ENCODE measurements around the gene SPATS2L.

The SPATS2L gene

DNA sequence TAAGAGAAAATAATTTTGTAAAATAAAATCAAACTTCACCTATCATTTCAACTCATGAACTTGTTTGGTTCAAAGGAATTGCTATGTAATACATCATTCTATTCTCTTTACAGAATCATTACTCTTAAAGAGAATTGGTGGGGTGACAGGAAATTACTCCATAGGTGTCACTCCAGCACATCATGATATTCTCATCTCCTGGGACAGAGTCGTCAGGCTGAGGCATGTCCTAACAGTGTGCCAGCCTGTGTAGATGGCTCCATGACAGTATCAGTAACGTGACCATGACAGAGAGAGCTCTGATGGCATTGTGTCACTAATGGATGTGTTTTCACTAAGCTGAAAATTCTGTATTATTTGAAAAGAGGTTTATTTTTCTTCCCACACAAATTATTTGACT, 13.9 kb downstream of the SPATS2L start:
- H3K9me3 Mint-ChIP-seq, result no peaks in the 10 kb centered on the region
- no peaks in the 10 kb centered on the region for H3K27me3 Mint-ChIP-seq
- no peak overlapping the region for H3K27ac Mint-ChIP-seq
- ATAC-seq (no peak), DNase-seq (no peak)
- peaks cover 14% of the 10 kb centered on the region for H3K4me1 Mint-ChIP-seq
- H3K4me3 Mint-ChIP-seq, result no peak overlapping the region
- no peaks in the 10 kb centered on the region for H3K36me3 Mint-ChIP-seq (ENCODE audit: low read depth)

DNA sequence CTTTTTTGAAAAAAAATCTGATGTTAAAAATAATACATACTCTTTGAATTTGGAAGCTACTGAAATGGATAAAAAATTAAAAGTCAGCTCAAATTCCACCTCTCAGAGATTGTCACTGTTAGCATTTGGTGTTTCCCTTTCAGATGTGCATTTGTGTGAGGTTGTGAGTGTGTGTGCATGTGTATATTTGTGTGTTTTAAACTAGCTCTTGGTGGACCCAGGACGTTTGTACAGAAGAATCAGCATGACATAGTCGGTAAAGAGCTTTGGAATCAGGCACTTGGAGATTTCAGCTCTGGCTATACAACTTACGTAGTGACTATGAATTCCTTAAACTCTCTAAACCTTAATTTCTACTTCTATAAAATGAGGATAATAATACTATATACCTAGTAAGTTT, 14.5 kb downstream of the SPATS2L start:
- Mint-ChIP-seq H3K36me3 (ENCODE audit: low read depth) (no peaks in the 10 kb centered on the region), H3K27ac (no peak overlapping the region), H3K4me3 (no peak overlapping the region), H3K9me3 (no peaks in the 10 kb centered on the region), H3K4me1 (peaks cover 14% of the 10 kb centered on the region), H3K27me3 (no peaks in the 10 kb centered on the region)
- ATAC-seq (no peak), DNase-seq (no peak)

DNA sequence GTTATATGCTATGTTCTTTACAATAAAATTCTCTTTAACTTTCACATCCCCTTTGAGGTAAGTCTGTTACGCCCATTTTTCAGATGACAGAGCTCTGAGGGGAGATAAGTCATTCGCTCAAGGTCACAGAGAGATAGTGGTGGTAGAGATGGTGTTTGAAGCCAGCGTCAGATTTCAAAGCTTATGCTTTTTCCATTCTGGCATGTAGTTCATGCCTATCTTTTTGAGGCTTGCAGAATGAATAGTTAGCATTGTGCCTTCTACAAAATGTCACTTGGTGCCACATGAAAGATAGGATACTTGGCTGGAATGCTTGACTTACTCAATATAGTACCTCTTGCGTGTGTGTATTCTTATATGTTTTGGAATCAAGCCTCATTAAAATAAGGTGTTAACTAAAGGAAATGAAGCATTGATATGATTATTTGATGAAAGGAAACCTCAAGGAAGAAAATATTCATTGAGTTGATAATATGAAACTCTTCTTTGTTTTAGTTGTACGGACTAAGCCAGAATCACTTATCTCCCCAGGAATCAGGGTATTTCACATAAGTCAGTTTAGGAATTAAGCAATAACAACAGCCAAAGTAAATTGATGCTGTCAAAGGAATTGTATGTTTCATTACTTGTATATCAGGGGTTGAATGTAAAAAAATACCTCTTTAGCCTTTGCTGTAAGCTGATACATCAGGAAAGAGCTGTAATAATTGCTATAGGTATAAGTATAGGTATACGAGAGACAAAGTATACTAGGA, 15.5 kb downstream of the SPATS2L start:
- Mint-ChIP-seq H3K9me3 (no peaks in the 10 kb centered on the region), H3K4me1 (peaks cover 12% of the 10 kb centered on the region), H3K4me3 (no peak overlapping the region), H3K27me3 (no peaks in the 10 kb centered on the region), H3K36me3 (ENCODE audit: low read depth) (no peaks in the 10 kb centered on the region), H3K27ac (no peak overlapping the region)
- no peak for ATAC-seq
- DNase-seq, result no peak

DNA sequence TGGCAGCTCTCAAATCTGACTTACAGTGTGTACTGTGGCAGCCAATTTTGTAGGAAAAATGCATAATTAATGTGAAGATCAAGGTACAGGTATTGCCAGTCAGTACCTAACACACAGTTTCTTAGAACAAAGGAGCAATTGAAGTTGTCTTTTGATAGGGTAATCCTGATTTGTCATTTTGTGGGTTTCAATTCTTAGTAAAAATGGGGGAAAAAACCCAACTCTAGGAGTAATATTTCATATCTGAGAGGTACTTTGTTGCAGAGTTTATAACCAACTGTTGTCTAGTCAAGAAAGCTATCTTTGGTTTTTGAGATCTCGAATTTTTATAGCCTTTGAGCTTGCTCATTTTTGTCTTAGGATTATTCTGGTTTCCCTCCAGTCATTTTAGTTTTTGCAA, 16.1 kb downstream of the SPATS2L start:
- DNase-seq (no peak), ATAC-seq (no peak)
- no peak overlapping the region for H3K27ac Mint-ChIP-seq
- no peaks in the 10 kb centered on the region for H3K36me3 Mint-ChIP-seq (ENCODE audit: low read depth)
- peaks cover 12% of the 10 kb centered on the region for H3K4me1 Mint-ChIP-seq
- H3K27me3 Mint-ChIP-seq, result no peaks in the 10 kb centered on the region
- no peaks in the 10 kb centered on the region for H3K9me3 Mint-ChIP-seq
- H3K4me3 Mint-ChIP-seq, result no peak overlapping the region

DNA sequence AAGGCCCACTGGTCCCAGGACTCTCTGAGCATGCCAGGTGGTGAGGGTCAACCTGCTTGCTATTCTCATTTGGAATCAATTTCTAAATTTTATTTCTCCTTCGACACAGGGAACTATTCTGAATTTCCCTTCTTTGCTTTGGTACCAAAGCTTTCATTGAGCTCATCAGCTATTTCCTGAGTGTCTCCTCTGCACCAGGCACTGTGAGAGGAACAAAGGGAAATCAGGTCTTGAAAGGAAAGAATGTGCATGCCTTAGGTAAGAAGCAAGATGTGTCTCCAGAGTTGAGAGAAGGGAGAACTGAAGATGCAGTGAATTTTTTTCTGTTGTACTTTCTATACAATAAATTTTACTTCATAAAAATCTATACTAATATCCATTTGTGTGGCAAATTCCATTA, 17.9 kb downstream of the SPATS2L start:
- no peak for ATAC-seq
- Mint-ChIP-seq H3K4me3 (no peak overlapping the region), H3K27me3 (no peaks in the 10 kb centered on the region), H3K4me1 (peaks cover 12% of the 10 kb centered on the region), H3K27ac (no peak overlapping the region), H3K9me3 (no peaks in the 10 kb centered on the region), H3K36me3 (ENCODE audit: low read depth) (no peaks in the 10 kb centered on the region)
- no peak for DNase-seq

DNA sequence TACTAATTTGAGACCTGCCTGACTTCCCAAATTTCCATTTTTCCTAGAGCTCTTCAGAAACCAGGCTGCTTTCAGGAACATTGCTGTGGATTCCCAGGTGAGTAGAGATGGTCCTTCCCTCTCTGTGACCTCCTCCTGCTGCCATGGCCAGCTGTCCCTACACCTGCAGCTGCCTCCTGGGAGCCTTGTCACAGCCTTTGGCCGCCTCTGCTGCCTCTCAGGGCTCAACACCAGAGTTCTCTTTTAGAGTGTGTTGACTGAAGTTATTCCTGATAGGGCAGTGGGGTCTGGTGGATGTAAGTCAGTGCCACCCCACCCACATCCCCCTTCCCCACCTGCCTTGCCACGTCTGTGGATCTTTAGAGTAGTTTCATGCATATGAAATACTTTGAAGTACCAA, 22.9 kb downstream of the SPATS2L start:
- no peak for ATAC-seq
- no peaks in the 10 kb centered on the region for H3K36me3 Mint-ChIP-seq (ENCODE audit: low read depth)
- H3K4me3 Mint-ChIP-seq, result no peak overlapping the region
- H3K4me1 Mint-ChIP-seq, result no peaks in the 10 kb centered on the region
- no peak for DNase-seq
- H3K27me3 Mint-ChIP-seq, result no peaks in the 10 kb centered on the region
- H3K9me3 Mint-ChIP-seq, result no peaks in the 10 kb centered on the region
- no peak overlapping the region for H3K27ac Mint-ChIP-seq

DNA sequence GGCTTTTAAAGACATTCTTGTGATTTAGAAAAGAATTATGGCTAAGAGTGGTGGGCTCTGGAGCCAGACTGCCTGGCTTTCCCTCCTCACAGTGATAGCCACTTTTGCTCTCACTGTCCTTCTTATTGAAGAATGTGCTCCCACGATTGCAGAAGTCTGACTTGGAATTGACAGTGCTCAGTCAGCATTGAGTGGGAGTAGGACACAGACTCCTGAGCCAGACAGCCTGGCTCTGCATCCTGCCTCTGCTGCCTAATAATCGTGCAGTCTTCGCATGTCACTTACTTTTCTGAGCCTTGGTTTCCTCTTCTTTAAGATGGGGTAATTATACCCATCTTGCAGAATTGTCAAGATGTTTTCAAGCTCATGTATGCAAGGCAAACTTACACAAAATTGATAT, 23.3 kb downstream of the SPATS2L start:
- ATAC-seq (no peak), DNase-seq (no peak)
- no peak overlapping the region for H3K4me3 Mint-ChIP-seq
- H3K27me3 Mint-ChIP-seq, result no peaks in the 10 kb centered on the region
- H3K36me3 Mint-ChIP-seq (ENCODE audit: low read depth), result no peaks in the 10 kb centered on the region
- no peaks in the 10 kb centered on the region for H3K9me3 Mint-ChIP-seq
- H3K4me1 Mint-ChIP-seq, result no peaks in the 10 kb centered on the region
- H3K27ac Mint-ChIP-seq, result no peak overlapping the region

DNA sequence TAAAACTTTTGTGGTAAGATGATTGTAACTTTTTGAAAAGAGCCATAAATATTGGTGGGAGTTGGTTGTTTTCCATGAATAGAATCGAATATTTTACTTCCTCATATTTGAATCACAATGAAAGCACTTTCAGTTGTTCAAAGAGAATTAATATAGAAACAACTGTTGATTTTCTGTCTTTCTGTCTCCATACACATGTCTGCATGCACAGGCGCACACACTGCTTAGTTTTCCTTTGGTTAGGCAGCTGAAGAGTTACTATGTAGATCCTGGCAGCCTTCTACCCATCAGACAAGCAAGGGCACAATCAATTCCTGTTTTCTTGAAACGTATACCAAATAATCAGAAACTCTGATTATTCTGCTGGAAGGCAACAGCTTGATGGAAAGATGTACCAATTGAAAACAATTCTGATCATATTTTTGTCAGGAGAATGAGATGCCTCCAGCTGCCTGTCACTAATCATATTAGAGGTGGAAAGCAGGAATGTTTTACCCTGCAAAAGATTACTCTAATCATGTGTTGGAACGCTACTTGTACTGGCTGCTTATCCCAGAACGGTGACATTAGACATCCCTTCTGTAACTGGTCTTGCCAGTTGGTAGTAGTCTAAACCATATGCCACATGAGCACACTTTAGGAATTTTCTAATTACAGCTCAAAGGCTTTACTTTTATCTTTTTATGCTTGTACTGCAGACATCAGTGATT, 24.0 kb downstream of the SPATS2L start:
- H3K4me1 Mint-ChIP-seq, result no peaks in the 10 kb centered on the region
- H3K36me3 Mint-ChIP-seq (ENCODE audit: low read depth), result no peaks in the 10 kb centered on the region
- DNase-seq (no peak), ATAC-seq (no peak)
- H3K27ac Mint-ChIP-seq, result no peak overlapping the region
- no peaks in the 10 kb centered on the region for H3K27me3 Mint-ChIP-seq
- H3K4me3 Mint-ChIP-seq, result no peak overlapping the region
- no peaks in the 10 kb centered on the region for H3K9me3 Mint-ChIP-seq

DNA sequence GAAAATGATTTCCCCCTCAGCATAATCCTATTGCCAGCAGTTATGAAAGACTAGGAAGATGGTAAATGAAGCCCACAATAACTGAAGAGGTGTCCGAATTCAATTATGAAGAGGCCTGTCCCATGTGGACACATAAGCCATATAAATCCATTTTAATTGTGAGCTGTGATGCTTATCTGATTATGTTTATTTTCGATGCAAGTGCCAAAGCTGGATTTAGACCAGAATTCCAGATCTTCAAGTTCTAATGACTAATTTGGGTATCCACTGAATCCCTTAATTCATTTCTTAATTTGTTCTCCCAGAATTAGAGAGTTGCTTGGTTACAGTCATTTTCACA, 24.5 kb downstream of the SPATS2L start:
- no peak overlapping the region for H3K27ac Mint-ChIP-seq
- no peaks in the 10 kb centered on the region for H3K4me1 Mint-ChIP-seq
- H3K27me3 Mint-ChIP-seq, result no peaks in the 10 kb centered on the region
- H3K36me3 Mint-ChIP-seq (ENCODE audit: low read depth), result no peaks in the 10 kb centered on the region
- no peak for ATAC-seq
- no peaks in the 10 kb centered on the region for H3K9me3 Mint-ChIP-seq
- H3K4me3 Mint-ChIP-seq, result no peak overlapping the region
- DNase-seq, result no peak

DNA sequence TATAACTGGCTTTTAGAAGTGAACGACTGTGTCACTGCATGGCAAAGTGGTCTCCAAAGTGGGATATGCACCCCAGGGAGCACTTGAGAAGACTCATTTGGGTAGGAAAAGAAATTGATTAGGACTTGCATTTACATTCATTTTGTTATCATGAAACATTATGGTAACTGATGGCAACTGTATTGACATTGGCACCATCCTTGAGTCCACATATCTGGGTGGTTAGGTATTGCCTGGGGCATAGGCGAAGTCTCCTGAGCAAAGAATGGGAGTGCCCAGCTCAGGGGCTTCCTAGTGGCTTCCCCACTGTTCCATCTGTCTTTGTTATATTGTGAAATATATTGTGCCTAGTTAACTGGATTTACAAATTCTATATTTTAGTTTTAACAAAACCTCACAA, 29.2 kb downstream of the SPATS2L start:
- Mint-ChIP-seq H3K4me1 (no peaks in the 10 kb centered on the region), H3K27ac (no peak overlapping the region), H3K27me3 (no peaks in the 10 kb centered on the region), H3K4me3 (no peak overlapping the region), H3K36me3 (ENCODE audit: low read depth) (no peaks in the 10 kb centered on the region), H3K9me3 (no peaks in the 10 kb centered on the region)
- no peak for DNase-seq
- ATAC-seq, result no peak

DNA sequence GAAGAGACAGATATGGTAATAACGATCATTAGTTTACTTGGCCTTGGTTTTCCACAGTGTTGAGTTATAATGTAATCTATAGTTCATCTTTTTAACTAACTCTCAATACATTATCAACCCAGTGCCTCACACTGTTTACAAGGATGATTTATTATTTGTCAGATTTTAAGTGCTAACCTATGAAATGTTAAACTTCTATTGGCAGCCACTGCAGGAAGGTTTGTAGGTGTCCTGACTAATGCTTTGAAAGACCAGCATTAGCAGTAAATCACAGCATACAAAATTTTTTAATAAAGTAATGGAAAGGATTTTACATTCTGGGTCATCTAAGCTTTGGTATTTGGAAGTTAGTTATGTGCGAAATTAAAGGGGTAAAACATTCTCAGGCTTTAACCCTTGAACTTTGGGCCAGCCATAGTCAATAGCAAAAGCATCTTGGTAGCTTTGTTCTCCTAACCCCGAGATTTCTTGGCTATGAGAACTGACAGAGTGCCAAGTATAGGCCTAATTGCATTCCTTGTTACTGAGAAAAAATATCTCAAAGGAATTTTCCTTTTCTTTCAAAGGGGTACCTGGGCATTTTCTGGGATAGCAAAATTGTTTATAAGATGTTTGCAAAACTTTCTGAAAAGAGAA, 30.6 kb downstream of the SPATS2L start:
- DNase-seq (no peak), ATAC-seq (no peak)
- Mint-ChIP-seq H3K27me3 (no peaks in the 10 kb centered on the region), H3K4me1 (no peaks in the 10 kb centered on the region), H3K4me3 (no peak overlapping the region), H3K9me3 (no peaks in the 10 kb centered on the region), H3K36me3 (ENCODE audit: low read depth) (no peaks in the 10 kb centered on the region), H3K27ac (no peak overlapping the region)

DNA sequence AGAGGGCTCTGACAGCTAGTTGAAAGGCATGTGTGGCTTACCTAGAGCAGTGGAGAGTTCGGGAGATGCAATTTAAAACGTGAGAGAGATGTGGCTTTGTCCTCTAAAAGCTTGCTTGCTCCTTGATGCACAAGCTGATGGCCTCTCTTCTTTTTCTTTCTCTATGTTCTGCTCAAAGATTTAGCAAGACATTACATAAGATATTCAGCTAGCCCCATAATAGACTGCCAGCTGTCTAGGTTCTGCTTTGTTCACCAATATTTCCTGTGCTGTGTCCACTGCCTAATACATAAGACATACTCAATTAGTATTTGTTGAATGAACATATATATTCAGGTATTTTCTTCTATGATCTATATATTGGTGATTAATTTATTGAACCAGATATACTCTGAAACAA, 31.1 kb downstream of the SPATS2L start:
- H3K4me3 Mint-ChIP-seq, result no peak overlapping the region
- no peaks in the 10 kb centered on the region for H3K36me3 Mint-ChIP-seq (ENCODE audit: low read depth)
- DNase-seq (no peak), ATAC-seq (no peak)
- H3K9me3 Mint-ChIP-seq, result no peaks in the 10 kb centered on the region
- no peaks in the 10 kb centered on the region for H3K4me1 Mint-ChIP-seq
- no peak overlapping the region for H3K27ac Mint-ChIP-seq
- H3K27me3 Mint-ChIP-seq, result no peaks in the 10 kb centered on the region

DNA sequence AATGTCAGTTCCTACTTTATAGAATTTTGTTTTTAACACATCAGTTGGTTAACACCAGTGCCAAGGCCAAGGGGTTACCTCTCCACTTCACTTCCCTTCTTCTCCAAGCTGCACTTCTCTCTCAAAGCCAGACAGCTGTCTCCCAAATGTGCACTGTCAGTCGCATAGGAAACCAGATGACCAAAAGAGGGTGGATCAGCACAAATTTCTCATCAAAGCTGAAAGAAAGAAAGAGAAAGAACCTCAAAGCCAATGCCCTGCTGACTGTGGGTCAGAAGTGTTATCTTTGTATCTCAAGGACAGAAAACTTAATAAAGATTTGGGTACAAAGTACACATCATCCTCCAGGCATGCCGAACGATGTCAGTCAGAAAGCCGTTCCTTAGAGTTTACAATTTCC, 32.2 kb downstream of the SPATS2L start:
- no peaks in the 10 kb centered on the region for H3K27me3 Mint-ChIP-seq
- ATAC-seq, result no peak
- H3K4me1 Mint-ChIP-seq, result no peaks in the 10 kb centered on the region
- no peak for DNase-seq
- H3K27ac Mint-ChIP-seq, result no peak overlapping the region
- H3K36me3 Mint-ChIP-seq (ENCODE audit: low read depth), result no peaks in the 10 kb centered on the region
- no peak overlapping the region for H3K4me3 Mint-ChIP-seq
- no peaks in the 10 kb centered on the region for H3K9me3 Mint-ChIP-seq

DNA sequence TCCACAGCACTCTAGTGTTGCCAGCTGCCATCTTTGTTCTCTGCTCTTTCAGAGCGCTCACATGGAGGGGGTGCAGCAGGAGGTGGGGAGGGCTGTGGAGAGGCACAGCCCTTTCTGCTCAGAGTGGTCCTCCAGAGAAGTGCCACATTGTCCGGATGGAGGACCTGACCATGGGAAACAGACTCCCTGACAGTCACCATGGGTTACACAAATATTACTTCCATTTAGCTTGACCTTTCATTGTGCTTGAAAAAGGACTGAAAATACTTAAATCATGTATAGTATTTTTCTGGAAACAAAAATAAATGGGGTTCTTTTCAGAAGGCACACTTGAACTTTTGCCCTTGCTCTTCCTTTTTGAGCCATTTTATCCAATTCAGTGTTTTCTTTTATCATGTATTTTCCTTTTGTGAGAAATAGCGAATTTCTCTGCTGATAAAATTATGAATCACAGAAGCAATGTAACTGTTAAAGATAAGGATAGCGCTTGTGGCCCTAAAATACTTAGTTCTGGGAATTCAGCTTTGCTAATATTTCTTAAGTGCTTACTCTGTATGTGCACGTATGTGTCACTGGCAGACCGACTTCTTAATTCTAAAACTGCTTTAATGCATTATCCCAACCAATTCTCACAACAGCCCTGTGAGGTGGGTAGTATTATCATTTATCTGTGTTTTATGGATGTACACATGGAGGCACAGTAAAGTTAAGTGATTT, 34.2 kb downstream of the SPATS2L start:
- no peaks in the 10 kb centered on the region for H3K36me3 Mint-ChIP-seq (ENCODE audit: low read depth)
- no peak for ATAC-seq
- H3K27ac Mint-ChIP-seq, result no peak overlapping the region
- H3K4me3 Mint-ChIP-seq, result no peak overlapping the region
- no peak for DNase-seq
- H3K27me3 Mint-ChIP-seq, result no peaks in the 10 kb centered on the region
- no peaks in the 10 kb centered on the region for H3K4me1 Mint-ChIP-seq
- H3K9me3 Mint-ChIP-seq, result no peaks in the 10 kb centered on the region

DNA sequence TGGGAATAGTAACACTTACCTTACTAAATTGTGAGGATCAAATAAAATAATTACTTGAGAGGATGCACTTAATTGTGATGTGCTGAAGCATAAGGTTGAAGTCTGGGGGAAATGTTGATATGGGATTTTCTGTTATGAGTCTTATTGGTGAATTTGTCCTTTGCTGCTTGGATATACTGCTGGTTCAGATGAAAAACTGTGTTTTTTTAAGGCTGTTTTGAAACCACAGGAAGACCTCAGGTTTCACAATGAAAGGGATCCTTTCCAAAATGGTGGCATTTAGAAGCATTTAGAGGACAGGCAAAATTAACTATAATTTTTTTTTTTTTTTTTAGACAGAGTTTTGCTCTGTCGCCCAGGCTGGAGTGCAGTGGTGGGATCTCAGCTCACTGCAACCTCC, 34.9 kb downstream of the SPATS2L start:
- ATAC-seq, result no peak

More for the DNA sequence above, 34.9 kb downstream of the SPATS2L start:
- no peak for DNase-seq
- Mint-ChIP-seq H3K27ac (no peak overlapping the region), H3K36me3 (ENCODE audit: low read depth) (no peaks in the 10 kb centered on the region), H3K9me3 (no peaks in the 10 kb centered on the region), H3K4me1 (no peaks in the 10 kb centered on the region), H3K4me3 (no peak overlapping the region), H3K27me3 (no peaks in the 10 kb centered on the region)
